ENCODE data around the gene ARHGAP15.

The ARHGAP15 gene

GRCh38 chr2:143262389-143262788 lies 133.2 kb downstream of the ARHGAP15 start:
- H3K27ac ChIP-seq (replicated peaks) = peak overlapping the region; percentile 54
- TF ChIP-seq CTCF (IDR thresholded peaks at IDR 0.05; ENCODE audit: insufficient read depth, low read length) (no peak), SPI1 (IDR thresholded peaks at IDR 0.05; ENCODE audit: borderline replicate concordance, low read depth) (no peak), REST (IDR thresholded peaks at IDR 0.05; ENCODE audit: insufficient replicate concordance, low read depth) (no peak), POLR2AphosphoS5 (IDR thresholded peaks at IDR 0.05; ENCODE audit: low read depth) (no peak), GABPA (IDR thresholded peaks at IDR 0.05; ENCODE audit: low read depth) (no peak)

GRCh38 chr2:143263066-143263625 lies 133.9 kb downstream of the ARHGAP15 start:
- peak overlapping the region; percentile 54; the same call in 1 of the 2 replicates for H3K27ac ChIP-seq (replicated peaks)
- no peak overlapping the region for H3K4me3 ChIP-seq (replicated peaks; ENCODE audit: insufficient read depth, low read length)
- no peaks in the 10 kb centered on the region for H3K27me3 ChIP-seq (ENCODE audit: insufficient read depth, poor library complexity, severe bottlenecking)
- DNase-seq (ENCODE audit: low read depth in 1 of 2, low spot score in 1 of 2) = no peak
- TF ChIP-seq GABPA (IDR thresholded peaks at IDR 0.05; ENCODE audit: low read depth) (no peak), SPI1 (IDR thresholded peaks at IDR 0.05; ENCODE audit: borderline replicate concordance, low read depth) (no peak), REST (IDR thresholded peaks at IDR 0.05; ENCODE audit: insufficient replicate concordance, low read depth) (no peak), CTCF (IDR thresholded peaks at IDR 0.05; ENCODE audit: insufficient read depth, low read length) (no peak), POLR2AphosphoS5 (IDR thresholded peaks at IDR 0.05; ENCODE audit: low read depth) (no peak)

More at GRCh38 chr2:143262389-143262788, 133.2 kb downstream of the ARHGAP15 start:
- Histone ChIP-seq H3K4me3 (replicated peaks; ENCODE audit: insufficient read depth, low read length) (no peak overlapping the region), H3K27me3 (ENCODE audit: insufficient read depth, poor library complexity, severe bottlenecking) (no peaks in the 10 kb centered on the region)
- no peak for DNase-seq (ENCODE audit: low read depth in 1 of 2, low spot score in 1 of 2)

- TF ChIP-seq POLR2AphosphoS5 (IDR thresholded peaks at IDR 0.05; ENCODE audit: low read depth) (no peak), SPI1 (IDR thresholded peaks at IDR 0.05; ENCODE audit: borderline replicate concordance, low read depth) (no peak), REST (IDR thresholded peaks at IDR 0.05; ENCODE audit: insufficient replicate concordance, low read depth) (no peak), CTCF (IDR thresholded peaks at IDR 0.05; ENCODE audit: insufficient read depth, low read length) (no peak), GABPA (IDR thresholded peaks at IDR 0.05; ENCODE audit: low read depth) (no peak)
- Histone ChIP-seq H3K27me3 (ENCODE audit: insufficient read depth, poor library complexity, severe bottlenecking) (no peaks in the 10 kb centered on the region), H3K27ac (replicated peaks) (no peak overlapping the region), H3K4me3 (replicated peaks; ENCODE audit: insufficient read depth, low read length) (no peak overlapping the region)
- DNase-seq (ENCODE audit: low read depth in 1 of 2, low spot score in 1 of 2) = no peak
Observed at GRCh38 chr2:143264851-143265250, 135.6 kb downstream of the ARHGAP15 start.

All from HL-60 (cell line).